Osteoblast (primary cell): ENCODE data around the gene RHBDL3. TPM values are rescaled to one million over a fixed set of nuclear protein-coding genes. Genes with fewer than 3 reads are reported as not detected.
A peak's percentile ranks its signal among the peaks of the same experiment; 100 is the strongest.

Experiments used
- DNase-seq: peaks from one replicate; pipeline ENCODE4 v3.0.0; 2011; ENCODE audit warnings: low spot score, mixed read lengths; ENCODE audit not compliant: insufficient read length; ENCODE audit errors: missing footprints
- H2AFZ ChIP-seq: 2 replicates; pipeline ENCODE4 v1.6.0; 2011; ENCODE audit warnings: mild to moderate bottlenecking, low read length
- H3K27ac ChIP-seq: 2 replicates; pipeline ENCODE4 v1.5.1; 2011; ENCODE audit warnings: mild to moderate bottlenecking, low read depth, low read length, moderate library complexity
- H3K27me3 ChIP-seq: 2 replicates; pipeline ENCODE4 v1.6.0; 2012; ENCODE audit warnings: mild to moderate bottlenecking, control low read depth, inconsistent platforms, low read length, moderate library complexity; ENCODE audit not compliant: insufficient read depth
- H3K36me3 ChIP-seq: 2 replicates; pipeline ENCODE4 v1.5.1; 2011; ENCODE audit warnings: mild to moderate bottlenecking, low read length, control low read depth, moderate library complexity; ENCODE audit not compliant: insufficient read depth
- H3K4me1 ChIP-seq: 2 replicates; pipeline ENCODE4 v1.5.1; 2011; ENCODE audit warnings: mild to moderate bottlenecking, low read length, control low read depth, moderate library complexity; ENCODE audit not compliant: insufficient read depth
- H3K4me2 ChIP-seq: 2 replicates; pipeline ENCODE4 v1.6.0; 2011; ENCODE audit warnings: mild to moderate bottlenecking, low read length; ENCODE audit not compliant: insufficient read depth
- H3K4me3 ChIP-seq: fragments of 200-600 bp; sonication (generic); 3 replicates; pipeline ENCODE4 v1.5.1; 2012; ENCODE audit warnings: mild to moderate bottlenecking, low read length, inconsistent platforms; ENCODE audit not compliant: insufficient read depth
- H3K79me2 ChIP-seq: 2 replicates; pipeline ENCODE4 v1.6.0; 2012; ENCODE audit warnings: mild to moderate bottlenecking, low read length, control low read depth, inconsistent platforms; ENCODE audit not compliant: insufficient read depth
- H3K9me3 ChIP-seq: 2 replicates; pipeline ENCODE4 v1.5.1; 2011; ENCODE audit warnings: low read depth, low read length, control low read depth
- H4K20me1 ChIP-seq: 2 replicates; pipeline ENCODE4 v1.6.0; 2012; ENCODE audit warnings: mild to moderate bottlenecking, low read length, control low read depth; ENCODE audit not compliant: insufficient read depth
- CTCF ChIP-seq: IDR thresholded peaks from 2 replicates; pipeline ENCODE4 v1.5.1; 2011; ENCODE audit warnings: mild to moderate bottlenecking, low read depth, low read length, moderate library complexity; ENCODE audit errors: extremely low read depth
- total RNA-seq: library from RNA; depleted of rRNA; stranded (reverse); fragments of >200 nt; gene quantifications from 2 replicates; pipeline ENCODE4 v1.2.3, GENCODE V29; 2012

RHBDL3 gene
- total RNA-seq, 1 donor = under 0.01 TPM

DNA sequence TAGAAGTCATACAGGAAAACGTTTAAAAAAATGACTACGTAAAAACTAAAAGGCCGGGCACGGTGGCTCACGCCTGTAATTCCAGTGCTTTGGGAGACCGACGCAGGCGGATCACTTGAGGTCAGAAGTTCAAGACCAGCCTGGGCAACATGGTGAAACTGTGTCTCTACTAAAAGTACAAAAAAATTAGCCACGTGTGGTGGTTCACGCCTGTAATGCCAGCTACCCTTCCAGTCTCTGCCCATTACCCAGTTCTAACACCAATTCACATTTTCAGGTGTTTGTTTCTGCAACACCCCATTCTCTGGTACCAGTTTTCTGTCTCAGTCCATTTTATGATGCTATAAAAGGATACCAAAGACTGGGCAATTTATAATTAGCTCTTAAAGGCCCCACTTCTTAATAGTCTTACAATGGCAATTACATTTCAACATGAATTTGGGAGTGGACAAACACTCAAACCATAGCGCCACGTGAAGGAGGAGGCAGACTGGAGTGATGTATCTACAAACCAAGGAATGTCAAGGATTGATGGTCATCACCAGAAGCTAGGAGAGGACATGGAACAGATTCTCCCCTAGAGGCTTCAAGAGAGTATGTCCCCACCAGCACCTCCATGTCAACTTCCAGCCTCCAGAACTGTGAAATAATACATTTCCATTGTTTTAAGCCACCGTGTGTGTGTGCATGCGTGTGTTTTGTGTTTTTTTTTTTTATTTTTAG, 77.1 kb downstream of the RHBDL3 start:
- no peak for TF ChIP-seq CTCF
- no peaks in the 10 kb centered on the region for H3K9me3 ChIP-seq
- no peak overlapping the region for H3K27ac ChIP-seq
- no peaks in the 10 kb centered on the region for H3K27me3 ChIP-seq
- H4K20me1 ChIP-seq = no peaks in the 10 kb centered on the region
- peaks cover 8% of the 10 kb centered on the region for H3K79me2 ChIP-seq
- peak overlapping the region; percentile 96 for H3K4me2 ChIP-seq
- no peak for DNase-seq
- H3K4me1 ChIP-seq = peaks cover 13% of the 10 kb centered on the region
- no peaks in the 10 kb centered on the region for H3K36me3 ChIP-seq
- H2AFZ ChIP-seq = peak overlapping the region; percentile 90
- peak overlapping the region; percentile 83 for H3K4me3 ChIP-seq

- DNase-seq = no peak
- H2AFZ ChIP-seq = no peak overlapping the region
- no peak overlapping the region for H3K27ac ChIP-seq
- H3K4me3 ChIP-seq = no peak overlapping the region
- no peaks in the 10 kb centered on the region for H3K9me3 ChIP-seq
- no peaks in the 10 kb centered on the region for H3K27me3 ChIP-seq
- peaks cover 4% of the 10 kb centered on the region for H4K20me1 ChIP-seq
- H3K4me2 ChIP-seq = no peak overlapping the region
- H3K4me1 ChIP-seq = peaks cover 11% of the 10 kb centered on the region
- no peak for TF ChIP-seq CTCF
- no peaks in the 10 kb centered on the region for H3K36me3 ChIP-seq
- H3K79me2 ChIP-seq = peaks cover 29% of the 10 kb centered on the region
Observed at GRCh38 chr17:32345951-32346600, 80.4 kb downstream of the RHBDL3 start.

DNA sequence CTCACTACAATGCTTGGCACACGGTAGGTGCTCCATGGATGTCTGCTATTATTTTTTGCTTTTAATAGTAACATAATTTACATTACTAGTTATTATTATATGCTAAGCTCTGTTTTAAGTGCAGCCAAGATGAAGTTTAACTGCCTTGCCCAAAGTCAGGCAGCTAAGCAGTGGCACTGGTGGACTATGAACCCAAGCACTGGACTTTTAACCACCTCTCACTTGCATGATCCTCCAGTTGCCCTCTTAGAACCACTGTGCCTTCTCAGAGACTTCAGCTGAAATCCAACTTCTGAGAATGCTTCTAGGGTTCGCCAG, 82.8 kb downstream of the RHBDL3 start:
- peaks cover 14% of the 10 kb centered on the region for H3K36me3 ChIP-seq
- DNase-seq = no peak
- peaks cover 5% of the 10 kb centered on the region for H3K4me1 ChIP-seq
- no peak overlapping the region for H3K4me3 ChIP-seq
- peaks cover 20% of the 10 kb centered on the region for H4K20me1 ChIP-seq
- H3K9me3 ChIP-seq = no peaks in the 10 kb centered on the region
- H2AFZ ChIP-seq = no peak overlapping the region
- H3K4me2 ChIP-seq = no peak overlapping the region
- H3K79me2 ChIP-seq = peaks cover 45% of the 10 kb centered on the region
- no peak for TF ChIP-seq CTCF
- no peaks in the 10 kb centered on the region for H3K27me3 ChIP-seq
- H3K27ac ChIP-seq = no peak overlapping the region

DNA sequence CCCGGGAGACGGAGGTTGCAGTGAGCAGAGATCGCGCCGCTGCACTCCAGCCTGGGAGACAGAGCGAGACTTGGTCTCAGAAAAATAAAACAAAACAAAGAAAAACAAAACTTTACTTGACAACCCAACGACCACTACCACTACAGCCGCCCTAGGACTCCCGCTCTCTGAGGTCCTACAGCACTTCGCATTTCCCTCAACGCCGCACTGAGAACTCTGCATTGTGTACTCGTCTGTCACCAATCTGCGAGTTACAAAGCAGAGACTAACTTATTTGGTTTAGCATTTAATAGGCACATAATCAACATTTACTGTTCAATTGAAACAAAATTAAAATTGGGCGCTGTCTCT, 83.8 kb downstream of the RHBDL3 start:
- Histone ChIP-seq H3K4me1 (peaks cover 11% of the 10 kb centered on the region), H3K79me2 (peaks cover 55% of the 10 kb centered on the region), H3K36me3 (peaks cover 22% of the 10 kb centered on the region), H3K27me3 (no peaks in the 10 kb centered on the region), H3K4me2 (peak overlapping the region; percentile 96), H4K20me1 (peaks cover 29% of the 10 kb centered on the region), H2AFZ (peak overlapping the region; percentile 97), H3K27ac (peak overlapping the region; percentile 100), H3K9me3 (no peaks in the 10 kb centered on the region), H3K4me3 (peak overlapping the region; percentile 100)
- no peak for TF ChIP-seq CTCF
- no peak for DNase-seq
